HepG2 (cell line): Measurements from ENCODE around the gene SRP14. TPM values are rescaled to one million over a fixed set of nuclear protein-coding genes. Genes with fewer than 3 reads are reported as not detected.
A peak's percentile ranks its signal among the peaks of the same experiment; 100 is the strongest.

Experiments
- ASH2L ChIP-seq: fragments of 300-600, 200-600 bp; sonication (generic); IDR thresholded peaks from 2 replicates; pipeline ENCODE4 v1.7.0; 2017; ENCODE audit warnings: low read depth, mild to moderate bottlenecking, moderate library complexity, mixed read lengths, low read length; ENCODE audit not compliant: insufficient read length
- CREM ChIP-seq, 2 experiments: sonication (generic) in 1 of 2; formaldehyde crosslinking in 1 of 2; IDR thresholded peaks; 2 replicates each; pipeline versions ENCODE4 v1.4.0 to v1.6.1; 2016 to 2020; ENCODE audit warnings: antibody characterized with exemption in 1 of 2, mild to moderate bottlenecking in 1 of 2, missing genetic modification reagents in 1 of 2
- ETV6 ChIP-seq: sonication (generic); formaldehyde crosslinking; conservative IDR thresholded peaks from 2 replicates; pipeline ENCODE4 v1.4.0; 2020; ENCODE audit warnings: missing genetic modification reagents
- JUN ChIP-seq: sonication (generic); formaldehyde crosslinking; IDR thresholded peaks from 2 replicates; pipeline ENCODE4 v1.4.0; 2020; ENCODE audit warnings: mild to moderate bottlenecking, missing genetic modification reagents
- NFKB2 ChIP-seq: sonication (generic); formaldehyde crosslinking; IDR thresholded peaks from 2 replicates; pipeline ENCODE4 v1.4.0; 2020; ENCODE audit warnings: missing genetic modification reagents, borderline replicate concordance
- SALL1 ChIP-seq: sonication (generic); formaldehyde crosslinking; IDR thresholded peaks from 2 replicates; pipeline ENCODE4 v1.8.0; 2022; ENCODE audit warnings: mild to moderate bottlenecking, missing genetic modification reagents
- SMC3 ChIP-seq: IDR thresholded peaks from 2 replicates; pipeline ENCODE4 v1.6.1; 2011; ENCODE audit warnings: low read length, improper control_type of control experiment
- TBX3 ChIP-seq: fragments of 450-650 bp; IDR thresholded peaks from 2 replicates; pipeline ENCODE4 v1.6.1; 2017; ENCODE audit warnings: antibody characterized with exemption, mild to moderate bottlenecking, inconsistent platforms, borderline replicate concordance
- YY1 ChIP-seq: IDR thresholded peaks from 2 replicates; pipeline ENCODE4 v1.6.1; 2011; ENCODE audit warnings: low read length, low read depth, moderate library complexity, mild to moderate bottlenecking; ENCODE audit not compliant: insufficient read depth, insufficient replicate concordance
- ZNF143 ChIP-seq: sonication (generic); formaldehyde crosslinking; IDR thresholded peaks from 2 replicates; pipeline ENCODE4 v1.4.0; 2020; ENCODE audit warnings: missing genetic modification reagents
- ZNF326 ChIP-seq: sonication (generic); formaldehyde crosslinking; IDR thresholded peaks from 2 replicates; pipeline ENCODE4 v1.4.0; 2020; ENCODE audit warnings: missing genetic modification reagents, borderline replicate concordance
- ZNF629 ChIP-seq: sonication (generic); formaldehyde crosslinking; conservative IDR thresholded peaks from 2 replicates; pipeline ENCODE4 v1.5.0; 2020; ENCODE audit warnings: missing genetic modification reagents
- polyA plus RNA-seq, 8 experiments: library from polyadenylated mRNA; depleted of rRNA in 3 of 8; stranded (reverse) in 7 of 8; unstranded in 1 of 8; fragments of >200 nt; fragmentation: Illumina TruSeq in 4 of 8; extraction: Trizol in 4 of 8; gene quantifications; 2 replicates each; pipeline versions ENCODE4 v1.2.1 to v1.2.3, GENCODE V29; 2011 to 2016; ENCODE audit warnings: low read depth in 4 of 8, missing spikeins in 1 of 8, mixed read lengths in 1 of 8; ENCODE audit not compliant: insufficient read depth in 1 of 8
- total RNA-seq, 5 experiments: library from RNA; depleted of rRNA; stranded (reverse); fragments of >200 nt; fragmentation: Illumina TruSeq; extraction: Trizol; gene quantifications; 2 replicates each; pipeline ENCODE4 v1.2.3, GENCODE V29; 2016; ENCODE audit warnings: low read depth in 1 of 5
- TF ChIP-seq, protein P1 (sequence below): sonication (generic); formaldehyde crosslinking; IDR thresholded peaks from one replicate; pipeline ENCODE4 v1.5.1; 2020; ENCODE audit warnings: mild to moderate bottlenecking, missing genetic modification reagents; ENCODE audit errors: not compliant biosample characterization
- TF ChIP-seq, protein P2 (sequence below): IDR thresholded peaks from 2 replicates; pipeline ENCODE4 v1.6.1; 2016; ENCODE audit warnings: control low read depth
- TF ChIP-seq, protein P3 (sequence below): sonication (generic); formaldehyde crosslinking; IDR thresholded peaks from 2 replicates; pipeline ENCODE4 v1.4.0; 2020; ENCODE audit warnings: missing genetic modification reagents, borderline replicate concordance
- TF ChIP-seq, protein P4 (sequence below): sonication (generic); formaldehyde crosslinking; IDR thresholded peaks from 2 replicates; pipeline ENCODE4 v1.4.0; 2020; ENCODE audit warnings: missing genetic modification reagents

Gene SRP14
- total and polyA plus RNA-seq, 2 of the 13 experiments (the other 11 are each of a cell fraction or from before 2014, with no cell fraction given): 208 to 356 TPM

DNA sequence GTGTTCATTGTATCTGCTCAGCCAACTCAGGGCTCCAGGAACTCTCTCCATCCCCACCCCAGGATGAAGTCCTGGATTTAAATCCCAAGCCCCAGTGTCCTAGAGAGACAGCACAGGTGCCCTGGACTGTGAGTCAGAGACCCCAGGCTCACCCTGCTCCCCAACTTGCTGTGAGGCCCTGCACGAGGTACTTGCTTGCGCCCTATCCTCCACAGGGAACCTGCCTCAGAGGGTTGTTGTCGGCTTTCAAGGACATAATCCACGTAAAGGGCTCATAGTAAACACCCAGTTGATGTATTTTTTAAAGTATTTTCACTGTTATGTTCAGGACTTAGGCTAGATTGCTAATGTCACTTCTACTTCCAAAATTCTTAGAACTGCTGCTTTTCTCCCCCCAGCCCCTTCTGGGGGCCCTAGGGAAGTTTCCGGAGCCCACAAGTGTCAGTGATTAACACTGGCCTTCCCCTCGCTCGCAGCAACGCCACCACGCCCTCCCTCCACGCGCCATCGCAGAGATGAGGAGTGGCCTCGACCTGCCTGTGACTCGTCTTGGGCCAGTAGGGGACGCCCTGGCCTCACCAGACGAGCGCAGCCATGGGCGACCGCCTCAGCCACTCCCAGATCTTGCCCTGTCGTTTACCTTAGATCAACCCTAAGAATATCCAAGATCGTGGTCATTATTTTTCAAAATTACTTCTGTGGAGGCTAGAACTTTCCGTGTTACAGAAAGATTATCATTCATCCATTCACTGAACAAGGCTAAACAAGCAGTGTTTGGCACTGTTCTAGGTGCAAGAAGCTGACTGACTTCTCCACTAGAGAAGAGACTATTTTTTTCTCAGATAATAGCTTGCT is 6.0 kb upstream of the SRP14 start (continued):
- TF ChIP-seq, protein P1, sequence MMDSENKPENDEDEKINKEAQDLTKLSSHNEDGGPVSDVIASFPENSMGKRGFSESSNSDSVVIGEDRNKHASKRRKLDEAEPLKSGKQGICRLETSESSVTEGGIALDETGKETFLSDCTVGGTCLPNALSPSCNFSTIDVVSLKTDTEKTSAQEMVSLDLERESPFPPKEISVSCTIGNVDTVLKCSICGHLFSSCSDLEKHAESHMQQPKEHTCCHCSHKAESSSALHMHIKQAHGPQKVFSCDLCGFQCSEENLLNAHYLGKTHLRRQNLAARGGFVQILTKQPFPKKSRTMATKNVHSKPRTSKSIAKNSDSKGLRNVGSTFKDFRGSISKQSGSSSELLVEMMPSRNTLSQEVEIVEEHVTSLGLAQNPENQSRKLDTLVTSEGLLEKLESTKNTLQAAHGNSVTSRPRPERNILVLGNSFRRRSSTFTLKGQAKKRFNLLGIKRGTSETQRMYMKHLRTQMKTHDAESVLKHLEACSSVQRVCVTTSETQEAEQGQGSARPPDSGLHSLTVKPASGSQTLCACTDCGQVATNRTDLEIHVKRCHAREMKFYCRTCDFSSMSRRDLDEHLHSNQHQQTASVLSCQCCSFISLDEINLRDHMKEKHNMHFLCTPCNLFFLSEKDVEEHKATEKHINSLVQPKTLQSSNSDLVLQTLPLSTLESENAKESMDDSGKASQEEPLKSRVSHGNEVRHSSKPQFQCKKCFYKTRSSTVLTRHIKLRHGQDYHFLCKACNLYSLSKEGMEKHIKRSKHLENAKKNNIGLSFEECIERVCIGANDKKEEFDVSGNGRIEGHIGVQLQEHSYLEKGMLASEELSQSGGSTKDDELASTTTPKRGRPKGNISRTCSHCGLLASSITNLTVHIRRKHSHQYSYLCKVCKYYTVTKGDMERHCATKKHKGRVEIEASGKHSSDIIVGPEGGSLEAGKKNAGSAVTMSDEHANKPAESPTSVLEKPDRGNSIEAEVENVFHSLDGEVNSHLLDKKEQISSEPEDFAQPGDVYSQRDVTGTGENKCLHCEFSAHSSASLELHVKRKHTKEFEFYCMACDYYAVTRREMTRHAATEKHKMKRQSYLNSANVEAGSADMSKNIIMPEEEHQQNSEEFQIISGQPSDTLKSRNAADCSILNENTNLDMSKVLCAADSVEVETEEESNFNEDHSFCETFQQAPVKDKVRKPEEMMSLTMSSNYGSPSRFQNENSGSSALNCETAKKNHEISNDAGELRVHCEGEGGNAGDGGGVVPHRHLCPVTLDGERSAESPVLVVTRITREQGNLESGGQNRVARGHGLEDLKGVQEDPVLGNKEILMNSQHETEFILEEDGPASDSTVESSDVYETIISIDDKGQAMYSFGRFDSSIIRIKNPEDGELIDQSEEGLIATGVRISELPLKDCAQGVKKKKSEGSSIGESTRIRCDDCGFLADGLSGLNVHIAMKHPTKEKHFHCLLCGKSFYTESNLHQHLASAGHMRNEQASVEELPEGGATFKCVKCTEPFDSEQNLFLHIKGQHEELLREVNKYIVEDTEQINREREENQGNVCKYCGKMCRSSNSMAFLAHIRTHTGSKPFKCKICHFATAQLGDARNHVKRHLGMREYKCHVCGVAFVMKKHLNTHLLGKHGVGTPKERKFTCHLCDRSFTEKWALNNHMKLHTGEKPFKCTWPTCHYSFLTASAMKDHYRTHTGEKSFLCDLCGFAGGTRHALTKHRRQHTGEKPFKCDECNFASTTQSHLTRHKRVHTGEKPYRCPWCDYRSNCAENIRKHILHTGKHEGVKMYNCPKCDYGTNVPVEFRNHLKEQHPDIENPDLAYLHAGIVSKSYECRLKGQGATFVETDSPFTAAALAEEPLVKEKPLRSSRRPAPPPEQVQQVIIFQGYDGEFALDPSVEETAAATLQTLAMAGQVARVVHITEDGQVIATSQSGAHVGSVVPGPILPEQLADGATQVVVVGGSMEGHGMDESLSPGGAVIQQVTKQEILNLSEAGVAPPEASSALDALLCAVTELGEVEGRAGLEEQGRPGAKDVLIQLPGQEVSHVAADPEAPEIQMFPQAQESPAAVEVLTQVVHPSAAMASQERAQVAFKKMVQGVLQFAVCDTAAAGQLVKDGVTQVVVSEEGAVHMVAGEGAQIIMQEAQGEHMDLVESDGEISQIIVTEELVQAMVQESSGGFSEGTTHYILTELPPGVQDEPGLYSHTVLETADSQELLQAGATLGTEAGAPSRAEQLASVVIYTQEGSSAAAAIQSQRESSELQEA (CRISPR knock-in tag): no peak
- no peak for TF ChIP-seq ETV6 (CRISPR knock-in tag)
- TF ChIP-seq ZNF629: no peak
- peak; percentile 31; the same call in 1 of the 2 replicates for TF ChIP-seq CREM (IDR thresholded peaks at IDR 0.05)
- TF ChIP-seq CREM (CRISPR knock-in tag; IDR thresholded peaks at IDR 0.05): no peak
- TF ChIP-seq ZNF326 (CRISPR knock-in tag): no peak
- TF ChIP-seq, protein P2, sequence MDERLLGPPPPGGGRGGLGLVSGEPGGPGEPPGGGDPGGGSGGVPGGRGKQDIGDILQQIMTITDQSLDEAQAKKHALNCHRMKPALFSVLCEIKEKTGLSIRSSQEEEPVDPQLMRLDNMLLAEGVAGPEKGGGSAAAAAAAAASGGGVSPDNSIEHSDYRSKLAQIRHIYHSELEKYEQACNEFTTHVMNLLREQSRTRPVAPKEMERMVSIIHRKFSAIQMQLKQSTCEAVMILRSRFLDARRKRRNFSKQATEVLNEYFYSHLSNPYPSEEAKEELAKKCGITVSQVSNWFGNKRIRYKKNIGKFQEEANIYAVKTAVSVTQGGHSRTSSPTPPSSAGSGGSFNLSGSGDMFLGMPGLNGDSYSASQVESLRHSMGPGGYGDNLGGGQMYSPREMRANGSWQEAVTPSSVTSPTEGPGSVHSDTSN (CRISPR knock-in tag): no peak
- TF ChIP-seq NFKB2 (CRISPR knock-in tag): peak; percentile 43; the same call in 1 of the 2 replicates
- TF ChIP-seq JUN: no peak
- peak; percentile 65; the same call in 1 of the 2 replicates for TF ChIP-seq SMC3
- TF ChIP-seq SALL1 (CRISPR knock-in tag): peak; percentile 73
- TF ChIP-seq ZNF143 (CRISPR knock-in tag): peak; percentile 20; the same call in 1 of the 2 replicates
- TF ChIP-seq, protein P3, sequence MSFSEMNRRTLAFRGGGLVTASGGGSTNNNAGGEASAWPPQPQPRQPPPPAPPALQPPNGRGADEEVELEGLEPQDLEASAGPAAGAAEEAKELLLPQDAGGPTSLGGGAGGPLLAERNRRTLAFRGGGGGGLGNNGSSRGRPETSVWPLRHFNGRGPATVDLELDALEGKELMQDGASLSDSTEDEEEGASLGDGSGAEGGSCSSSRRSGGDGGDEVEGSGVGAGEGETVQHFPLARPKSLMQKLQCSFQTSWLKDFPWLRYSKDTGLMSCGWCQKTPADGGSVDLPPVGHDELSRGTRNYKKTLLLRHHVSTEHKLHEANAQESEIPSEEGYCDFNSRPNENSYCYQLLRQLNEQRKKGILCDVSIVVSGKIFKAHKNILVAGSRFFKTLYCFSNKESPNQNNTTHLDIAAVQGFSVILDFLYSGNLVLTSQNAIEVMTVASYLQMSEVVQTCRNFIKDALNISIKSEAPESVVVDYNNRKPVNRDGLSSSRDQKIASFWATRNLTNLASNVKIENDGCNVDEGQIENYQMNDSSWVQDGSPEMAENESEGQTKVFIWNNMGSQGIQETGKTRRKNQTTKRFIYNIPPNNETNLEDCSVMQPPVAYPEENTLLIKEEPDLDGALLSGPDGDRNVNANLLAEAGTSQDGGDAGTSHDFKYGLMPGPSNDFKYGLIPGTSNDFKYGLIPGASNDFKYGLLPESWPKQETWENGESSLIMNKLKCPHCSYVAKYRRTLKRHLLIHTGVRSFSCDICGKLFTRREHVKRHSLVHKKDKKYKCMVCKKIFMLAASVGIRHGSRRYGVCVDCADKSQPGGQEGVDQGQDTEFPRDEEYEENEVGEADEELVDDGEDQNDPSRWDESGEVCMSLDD (CRISPR knock-in tag): no peak
- no peak for TF ChIP-seq TBX3
- peak; percentile 9 for TF ChIP-seq ASH2L
- TF ChIP-seq, protein P4, sequence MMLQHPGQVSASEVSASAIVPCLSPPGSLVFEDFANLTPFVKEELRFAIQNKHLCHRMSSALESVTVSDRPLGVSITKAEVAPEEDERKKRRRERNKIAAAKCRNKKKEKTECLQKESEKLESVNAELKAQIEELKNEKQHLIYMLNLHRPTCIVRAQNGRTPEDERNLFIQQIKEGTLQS: no peak
- peak; percentile 72 for TF ChIP-seq YY1
